Lower lobe of right lung (tissue), 2 donors: ENCODE measurements around the gene PARD6G. TPM values are rescaled to one million over a fixed set of nuclear protein-coding genes. Genes with fewer than 3 reads are reported as not detected.

Experiments
- ATAC-seq, 2 donors: fragments of 200-7000 bp; cut with Tn5 transposase; one replicate each; pipeline ENCODE4 v1.9.1; 2020 to 2022; ENCODE audit warnings: mild to moderate bottlenecking in 2 of 2, moderate library complexity in 2 of 2
- DNase-seq: peaks from one replicate; pipeline ENCODE4 v3.0.0-alpha.2; 2020
- H3K27ac ChIP-seq: fragments of 200-600 bp; one replicate; pipeline ENCODE4 v1.8.0; 2022
- H3K27me3 ChIP-seq: fragments of 200-600 bp; one replicate; pipeline ENCODE4 v1.8.0; 2022; ENCODE audit warnings: low read depth
- H3K36me3 ChIP-seq: fragments of 200-600 bp; one replicate; pipeline ENCODE4 v1.8.0; 2022; ENCODE audit warnings: mild to moderate bottlenecking
- H3K4me1 ChIP-seq: fragments of 200-600 bp; one replicate; pipeline ENCODE4 v1.8.0; 2022
- H3K4me3 ChIP-seq: fragments of 200-600 bp; one replicate; pipeline ENCODE4 v1.8.0; 2022; ENCODE audit warnings: mild to moderate bottlenecking
- H3K9me3 ChIP-seq: fragments of 200-600 bp; one replicate; pipeline ENCODE4 v1.8.0; 2022
- intact Hi-C: fragments of 100-400 bp; cut with DNase I; formaldehyde crosslinking; loops from one replicate; pipeline ENCODE4 v1.11.0; 2022
- total RNA-seq: library from RNA; stranded (reverse); fragmentation: NEBNext Ultra II Directional; extraction: Animal tissue kit (Norgen Biotek cat#: 25700); gene quantifications from one replicate; pipeline ENCODE4 v1.2.1, GENCODE V29; 2021
- TF ChIP-seq, protein P1 (sequence below): fragments of 200-600 bp; IDR thresholded peaks from one replicate; pipeline ENCODE4 v1.8.0; 2022; ENCODE audit warnings: antibody characterized with exemption, mild to moderate bottlenecking
- donor health status: DM: no; HTN: yes; CAD: no; lungs with severe emphysema.

Gene PARD6G
- total RNA-seq, 1 donor from 2014 or later: 7.3 TPM

DNA sequence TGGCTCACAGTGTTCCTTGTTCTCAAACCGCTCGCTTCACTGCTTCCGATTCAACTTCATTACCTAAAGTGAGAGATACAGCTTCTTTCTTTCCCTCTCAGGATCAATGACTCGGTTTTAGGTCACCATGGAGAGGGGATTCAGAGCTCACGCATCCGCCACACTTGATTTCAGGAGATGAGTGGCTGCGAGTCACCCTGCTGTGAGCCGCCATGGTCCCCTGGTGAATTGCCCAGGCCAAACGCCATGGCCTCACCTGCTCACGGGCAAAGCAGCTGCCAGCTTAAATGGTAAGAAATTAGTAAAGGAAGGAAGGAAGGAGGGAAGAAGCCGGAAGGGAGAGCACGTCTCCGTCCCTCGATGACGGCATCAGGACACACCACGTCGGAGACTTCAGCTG lies 77.7 kb downstream of the PARD6G start:
- Histone ChIP-seq H3K27ac (no peak overlapping the region), H3K4me1 (peaks cover 7% of the 10 kb centered on the region), H3K4me3 (no peak overlapping the region), H3K27me3 (peaks cover 7% of the 10 kb centered on the region), H3K9me3 (peaks cover 7% of the 10 kb centered on the region), H3K36me3 (no peaks in the 10 kb centered on the region)
- intact Hi-C loops: no loop called here
- TF ChIP-seq, protein P1, sequence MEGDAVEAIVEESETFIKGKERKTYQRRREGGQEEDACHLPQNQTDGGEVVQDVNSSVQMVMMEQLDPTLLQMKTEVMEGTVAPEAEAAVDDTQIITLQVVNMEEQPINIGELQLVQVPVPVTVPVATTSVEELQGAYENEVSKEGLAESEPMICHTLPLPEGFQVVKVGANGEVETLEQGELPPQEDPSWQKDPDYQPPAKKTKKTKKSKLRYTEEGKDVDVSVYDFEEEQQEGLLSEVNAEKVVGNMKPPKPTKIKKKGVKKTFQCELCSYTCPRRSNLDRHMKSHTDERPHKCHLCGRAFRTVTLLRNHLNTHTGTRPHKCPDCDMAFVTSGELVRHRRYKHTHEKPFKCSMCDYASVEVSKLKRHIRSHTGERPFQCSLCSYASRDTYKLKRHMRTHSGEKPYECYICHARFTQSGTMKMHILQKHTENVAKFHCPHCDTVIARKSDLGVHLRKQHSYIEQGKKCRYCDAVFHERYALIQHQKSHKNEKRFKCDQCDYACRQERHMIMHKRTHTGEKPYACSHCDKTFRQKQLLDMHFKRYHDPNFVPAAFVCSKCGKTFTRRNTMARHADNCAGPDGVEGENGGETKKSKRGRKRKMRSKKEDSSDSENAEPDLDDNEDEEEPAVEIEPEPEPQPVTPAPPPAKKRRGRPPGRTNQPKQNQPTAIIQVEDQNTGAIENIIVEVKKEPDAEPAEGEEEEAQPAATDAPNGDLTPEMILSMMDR: no peak
- no peak for ATAC-seq
- peak; percentile 44 for DNase-seq

DNA sequence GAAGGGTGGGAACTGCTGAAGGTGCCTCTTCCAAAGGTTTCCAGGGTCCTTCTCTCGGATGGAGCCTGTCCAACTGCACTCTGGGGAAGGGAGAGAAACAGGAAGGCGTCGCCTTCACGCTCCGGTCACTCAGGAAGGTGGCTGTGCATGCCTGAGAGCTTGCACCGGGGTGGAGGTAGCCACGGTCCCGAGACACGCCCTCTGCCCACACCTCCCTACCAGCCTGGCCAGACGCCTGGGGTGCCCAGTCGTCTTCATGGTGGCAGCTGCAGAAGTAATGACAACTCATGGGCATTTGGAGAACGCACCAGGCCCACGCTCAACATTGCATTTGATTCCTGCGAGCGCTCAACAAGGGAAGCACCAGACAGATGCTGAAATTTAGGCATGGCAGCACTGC lies 78.3 kb downstream of the PARD6G start:
- Histone ChIP-seq H3K9me3 (peaks cover 12% of the 10 kb centered on the region), H3K27ac (no peak overlapping the region), H3K4me3 (no peak overlapping the region), H3K4me1 (peaks cover 7% of the 10 kb centered on the region), H3K36me3 (no peaks in the 10 kb centered on the region), H3K27me3 (peaks cover 4% of the 10 kb centered on the region)
- TF ChIP-seq, protein P1: no peak
- no peak for ATAC-seq
- intact Hi-C loops: no loop called here
- peak; percentile 28 for DNase-seq

DNA sequence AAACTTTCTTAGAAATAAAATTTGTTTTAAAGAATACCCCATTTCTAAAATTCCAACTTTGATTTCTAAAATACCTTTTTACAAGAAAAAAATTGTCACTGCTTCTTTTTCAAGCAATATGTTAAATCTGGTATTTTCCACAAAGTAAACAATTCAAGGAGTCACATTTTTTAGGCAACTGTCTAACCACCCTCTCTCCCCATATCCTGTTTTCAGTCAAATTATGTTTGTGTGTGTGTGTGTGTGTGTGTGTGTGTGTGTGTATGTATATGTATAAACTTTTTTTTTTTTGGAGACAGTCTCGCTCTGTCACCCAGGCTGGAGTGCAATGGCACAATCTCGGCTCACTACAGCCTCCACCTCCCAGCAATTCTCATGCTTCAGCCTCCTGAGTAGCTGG lies 79.0 kb downstream of the PARD6G start:
- TF ChIP-seq, protein P1: no peak
- DNase-seq (no peak), ATAC-seq (no peak)
- H3K36me3 ChIP-seq: no peaks in the 10 kb centered on the region
- no peak overlapping the region for H3K4me3 ChIP-seq
- peaks cover 7% of the 10 kb centered on the region for H3K4me1 ChIP-seq
- no peaks in the 10 kb centered on the region for H3K27me3 ChIP-seq
- intact Hi-C loops: no loop called here
- peaks cover 12% of the 10 kb centered on the region for H3K9me3 ChIP-seq
- no peak overlapping the region for H3K27ac ChIP-seq

DNA sequence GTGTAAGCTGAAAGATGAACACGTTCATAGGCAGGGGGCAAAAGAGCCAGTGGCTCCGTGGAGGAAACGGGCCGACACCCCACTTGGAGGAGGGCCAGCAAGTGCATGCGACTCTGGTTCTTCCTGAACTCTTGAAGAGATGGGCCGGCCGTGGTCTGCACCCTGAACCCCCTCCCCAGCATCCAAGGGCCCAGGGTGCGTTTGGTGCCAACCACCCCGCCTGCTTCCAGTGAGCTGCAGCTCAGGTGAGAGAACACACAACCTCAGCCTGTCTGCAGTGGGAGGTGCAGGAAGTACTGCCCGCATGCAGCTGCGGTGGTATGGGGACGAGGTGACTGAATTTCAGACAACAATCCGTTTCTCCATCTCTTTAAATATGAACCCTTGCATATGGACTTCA lies 79.4 kb downstream of the PARD6G start:
- no peak for ATAC-seq
- DNase-seq: peak; percentile 44
- intact Hi-C loops: no loop called here

DNA sequence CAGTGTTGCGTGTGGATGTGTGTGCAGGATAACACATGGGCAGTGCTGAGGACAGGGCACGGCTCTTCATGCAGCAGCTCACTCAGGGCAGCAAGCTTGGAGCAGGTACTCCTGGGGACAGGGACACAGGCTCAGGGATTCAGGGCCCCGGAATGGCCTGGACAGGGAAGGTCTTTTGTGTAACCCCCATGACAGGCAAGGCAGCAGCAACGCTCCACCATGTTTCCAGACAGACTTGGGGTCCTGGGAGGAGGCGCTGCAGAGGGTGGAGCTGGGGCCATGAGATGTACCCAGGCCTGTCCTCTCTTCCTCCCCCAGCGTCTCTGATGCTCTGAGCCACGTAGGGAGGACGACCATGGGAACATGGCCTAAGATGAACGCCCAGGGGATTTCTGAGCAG lies 80.0 kb downstream of the PARD6G start:
- H3K9me3 ChIP-seq: peaks cover 12% of the 10 kb centered on the region
- H3K4me1 ChIP-seq: peaks cover 7% of the 10 kb centered on the region
- no peak overlapping the region for H3K4me3 ChIP-seq
- ATAC-seq (no peak), DNase-seq (peak; percentile 35)
- intact Hi-C loops: no loop called here
- no peaks in the 10 kb centered on the region for H3K27me3 ChIP-seq
- H3K27ac ChIP-seq: no peak overlapping the region
- TF ChIP-seq, protein P1: no peak
- H3K36me3 ChIP-seq: no peaks in the 10 kb centered on the region

More for the DNA sequence above, 79.4 kb downstream of the PARD6G start:
- Histone ChIP-seq H3K27me3 (no peaks in the 10 kb centered on the region), H3K9me3 (peaks cover 12% of the 10 kb centered on the region), H3K4me1 (peaks cover 7% of the 10 kb centered on the region), H3K27ac (no peak overlapping the region), H3K4me3 (no peak overlapping the region), H3K36me3 (no peaks in the 10 kb centered on the region)
- TF ChIP-seq, protein P1: no peak

DNA sequence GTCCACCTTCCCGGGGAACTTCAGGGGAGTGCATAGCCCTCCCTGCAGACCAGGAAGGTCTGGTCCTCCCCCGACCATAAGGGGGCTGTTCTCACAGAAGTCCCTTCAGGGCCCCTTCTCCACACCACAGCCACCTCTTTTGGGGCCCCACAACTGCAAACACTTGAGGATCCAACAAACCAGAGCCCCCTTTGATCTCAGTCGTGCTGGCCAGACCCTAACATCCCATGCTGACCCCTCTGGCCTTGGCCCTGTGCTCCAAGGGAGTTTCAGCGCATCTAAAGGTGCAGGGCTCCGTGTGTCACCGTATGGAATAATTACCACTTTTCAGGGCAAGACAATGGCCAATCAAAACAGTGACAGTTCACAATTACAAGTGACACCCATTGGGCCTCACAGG lies 80.6 kb downstream of the PARD6G start:
- intact Hi-C loops: no loop called here
- no peak overlapping the region for H3K27ac ChIP-seq
- ATAC-seq (no peak), DNase-seq (no peak)
- H3K27me3 ChIP-seq: no peaks in the 10 kb centered on the region
- TF ChIP-seq, protein P1: no peak
- H3K4me3 ChIP-seq: no peak overlapping the region
- peaks cover 7% of the 10 kb centered on the region for H3K4me1 ChIP-seq
- peaks cover 12% of the 10 kb centered on the region for H3K9me3 ChIP-seq
- no peaks in the 10 kb centered on the region for H3K36me3 ChIP-seq
